Lower leg skin (tissue), 4 donors: ENCODE measurements around the gene TCF20. TPM values are rescaled to one million over a fixed set of nuclear protein-coding genes. Genes with fewer than 3 reads are reported as not detected.

Experiments
- DNase-seq, 2 donors: peaks; one replicate each; pipeline ENCODE4 v3.0.0-alpha.2; 2019; ENCODE audit warnings: low spot score in 2 of 2
- H3K4me3 ChIP-seq: fragments of 200-600 bp; sonication (generic); 2 replicates; pipeline ENCODE4 v1.5.1; 2017; ENCODE audit warnings: mild to moderate bottlenecking, low read depth; ENCODE audit not compliant: poor library complexity, severe bottlenecking
- CTCF ChIP-seq, 3 donors: fragments of 450-650 bp; IDR thresholded peaks; one replicate each; pipeline ENCODE4 v1.5.1; 2016; ENCODE audit warnings: antibody characterized with exemption in 3 of 3, mild to moderate bottlenecking in 3 of 3, moderate library complexity in 2 of 3
- POLR2A ChIP-seq, 2 donors: fragments of 450-650 bp; IDR thresholded peaks; one replicate each; pipeline ENCODE4 v1.6.1; 2016 to 2017; ENCODE audit warnings: antibody characterized with exemption in 2 of 2, mild to moderate bottlenecking in 1 of 2, moderate library complexity in 1 of 2
- WGBS, 2 donors: methylation state at CpG; one replicate each; pipeline ENCODE4 v1.1.5; 2018; 5-methylcytosine and 5-hydroxymethylcytosine counted together
- intact Hi-C: fragments of 100-400 bp; cut with DNase I; formaldehyde crosslinking; loops from one replicate; pipeline ENCODE4 v1.15.0; 2023; ENCODE audit warnings: low total_unique reads
- total RNA-seq, 4 donors: library from RNA; depleted of rRNA; stranded (reverse); fragments of >200 nt; gene quantifications; one replicate each; pipeline ENCODE4 v1.1.0, GENCODE V29; 2016

Gene TCF20
- total RNA-seq, 4 donors from 2014 or later, result 51.1 to 62.3 (median 58.4) TPM

- TF ChIP-seq CTCF (IDR thresholded peaks at IDR 0.05) (no peak), POLR2A (IDR thresholded peaks at IDR 0.05) (no peak)
- DNase-seq, result no peak
- intact Hi-C loops, result no loop called here
- no peak overlapping the region for H3K4me3 ChIP-seq
Measured at GRCh38 chr22:42315392-42315756, 44.9 kb upstream of the TCF20 start.

- H3K4me3 ChIP-seq, result no peak overlapping the region
- TF ChIP-seq POLR2A (IDR thresholded peaks at IDR 0.05), result no peak
- no peak for TF ChIP-seq CTCF (IDR thresholded peaks at IDR 0.05)
- DNase-seq, result no peak
- intact Hi-C loops, result no loop called here
- WGBS, 2 donors, result 52 to 57% methylated on average over 5 of the region's 5 CpGs
Measured at GRCh38 chr22:42314709-42315391, 44.4 kb upstream of the TCF20 start.

- no peak overlapping the region for H3K4me3 ChIP-seq
- 39 to 44% methylated on average over 27 to 31 of the region's 33 CpGs for WGBS, 2 donors
- no peak for DNase-seq
- intact Hi-C loops, result no loop called here
- TF ChIP-seq CTCF (IDR thresholded peaks at IDR 0.05) (peak in 1 of 3 donors; percentile 94), POLR2A (IDR thresholded peaks at IDR 0.05) (no peak)
Measured at GRCh38 chr22:42313804-42314581, 43.5 kb upstream of the TCF20 start.

GRCh38 chr22:42313204-42313603, 42.8 kb upstream of the TCF20 start:
- intact Hi-C loops, result no loop called here
- H3K4me3 ChIP-seq, result no peak overlapping the region
- DNase-seq, result no peak
- 75 to 77% methylated on average over 6 to 7 of the region's 7 CpGs for WGBS, 2 donors
- TF ChIP-seq CTCF (IDR thresholded peaks at IDR 0.05) (no peak), POLR2A (IDR thresholded peaks at IDR 0.05) (no peak)

- intact Hi-C loops, result no loop called here
Measured at GRCh38 chr22:42310291-42311015, 40.0 kb upstream of the TCF20 start.

More at GRCh38 chr22:42310291-42311015, 40.0 kb upstream of the TCF20 start:
- no peak for DNase-seq
- TF ChIP-seq CTCF (IDR thresholded peaks at IDR 0.05) (no peak), POLR2A (IDR thresholded peaks at IDR 0.05) (no peak)
- H3K4me3 ChIP-seq, result no peak overlapping the region
- WGBS, 2 donors, result 83 to 85% methylated on average over 16 of the region's 16 CpGs
